ENCODE data around the gene ALX4. TPM values are rescaled to one million over a fixed set of nuclear protein-coding genes. Genes with fewer than 3 reads are reported as not detected.

ALX4 gene
- total RNA-seq, 2 donors from 2014 or later, result not detected

GRCh38 chr11:44258839-44259420 is 51.0 kb downstream of the ALX4 start:
- Mint-ChIP-seq H3K27ac (no peak overlapping the region), H3K36me3 (ENCODE audit: insufficient read depth in 2 of 2) (no peaks in the 10 kb centered on the region), H3K4me1 (ENCODE audit: low read depth) (peaks cover 7% of the 10 kb centered on the region), H3K4me3 (no peak overlapping the region), H3K9me3 (no peaks in the 10 kb centered on the region), H3K27me3 (ENCODE audit: low read depth) (no peaks in the 10 kb centered on the region)
- DNase-seq, result no peak
- no peak for ATAC-seq (replicated peaks in 1 of 2)

GRCh38 chr11:44258190-44258489 is 51.8 kb downstream of the ALX4 start:
- Mint-ChIP-seq H3K27me3 (ENCODE audit: low read depth) (no peaks in the 10 kb centered on the region), H3K4me3 (no peak overlapping the region), H3K4me1 (ENCODE audit: low read depth) (peaks cover 7% of the 10 kb centered on the region), H3K36me3 (ENCODE audit: insufficient read depth in 2 of 2) (peaks cover 0 to 3% of the 10 kb centered on the region in 2 donors), H3K9me3 (peaks cover 0 to under 1% of the 10 kb centered on the region in 2 donors), H3K27ac (no peak overlapping the region)
- DNase-seq (no peak), ATAC-seq (replicated peaks in 1 of 2) (no peak)

GRCh38 chr11:44257338-44258189 is 52.4 kb downstream of the ALX4 start:
- Mint-ChIP-seq H3K27me3 (ENCODE audit: low read depth) (no peaks in the 10 kb centered on the region), H3K4me1 (ENCODE audit: low read depth) (peaks cover 7% of the 10 kb centered on the region), H3K27ac (peak overlapping the region; percentile 31), H3K4me3 (peak overlapping the region in 1 of 2 donors; percentile 28), H3K9me3 (peaks cover 4 to 6% of the 10 kb centered on the region in 2 donors), H3K36me3 (ENCODE audit: insufficient read depth in 2 of 2) (peaks cover 5 to 8% of the 10 kb centered on the region in 2 donors)
- ATAC-seq (replicated peaks in 1 of 2) (no peak), DNase-seq (no peak)

- ATAC-seq (replicated peaks in 1 of 2), result no peak
- DNase-seq, result no peak
- peak overlapping the region; percentile 16 for H3K27ac Mint-ChIP-seq
- H3K9me3 Mint-ChIP-seq, result peaks cover 12 to 14% of the 10 kb centered on the region in 2 donors
- peaks cover 7% of the 10 kb centered on the region for H3K4me1 Mint-ChIP-seq (ENCODE audit: low read depth)
- peak overlapping the region in 1 of 2 donors; percentile 28 for H3K4me3 Mint-ChIP-seq
- H3K36me3 Mint-ChIP-seq (ENCODE audit: insufficient read depth in 2 of 2), result peaks cover 12 to 16% of the 10 kb centered on the region in 2 donors
- H3K27me3 Mint-ChIP-seq (ENCODE audit: low read depth), result no peaks in the 10 kb centered on the region
Measured at GRCh38 chr11:44256673-44257291, 53.2 kb downstream of the ALX4 start.

- H3K4me1 Mint-ChIP-seq (ENCODE audit: low read depth), result peaks cover 7% of the 10 kb centered on the region
- H3K36me3 Mint-ChIP-seq (ENCODE audit: insufficient read depth in 2 of 2), result peaks cover 15 to 21% of the 10 kb centered on the region in 2 donors
- H3K4me3 Mint-ChIP-seq, result no peak overlapping the region
- no peaks in the 10 kb centered on the region for H3K27me3 Mint-ChIP-seq (ENCODE audit: low read depth)
- no peak overlapping the region for H3K27ac Mint-ChIP-seq
- ATAC-seq (replicated peaks in 1 of 2) (no peak), DNase-seq (no peak)
- peaks cover 12 to 18% of the 10 kb centered on the region in 2 donors for H3K9me3 Mint-ChIP-seq
Measured at GRCh38 chr11:44255406-44256071, 54.4 kb downstream of the ALX4 start.

- peaks cover 7% of the 10 kb centered on the region for H3K4me1 Mint-ChIP-seq (ENCODE audit: low read depth)
- peaks cover 12 to 18% of the 10 kb centered on the region in 2 donors for H3K9me3 Mint-ChIP-seq
- no peak overlapping the region for H3K4me3 Mint-ChIP-seq
- no peak overlapping the region for H3K27ac Mint-ChIP-seq
- H3K36me3 Mint-ChIP-seq (ENCODE audit: insufficient read depth in 2 of 2), result peaks cover 17 to 21% of the 10 kb centered on the region in 2 donors
- ATAC-seq (replicated peaks in 1 of 2) (no peak), DNase-seq (no peak)
- H3K27me3 Mint-ChIP-seq (ENCODE audit: low read depth), result no peaks in the 10 kb centered on the region
Measured at GRCh38 chr11:44252999-44253602, 56.8 kb downstream of the ALX4 start.

GRCh38 chr11:44250421-44250820 is 59.5 kb downstream of the ALX4 start:
- Mint-ChIP-seq H3K4me3 (no peak overlapping the region), H3K9me3 (peaks cover 12 to 18% of the 10 kb centered on the region in 2 donors)

GRCh38 chr11:44248109-44248508 is 61.8 kb downstream of the ALX4 start:
- no peak overlapping the region for H3K4me3 Mint-ChIP-seq
- H3K9me3 Mint-ChIP-seq, result peaks cover 12 to 17% of the 10 kb centered on the region in 2 donors
- ATAC-seq (replicated peaks in 1 of 2) (no peak), DNase-seq (no peak)
- H3K4me1 Mint-ChIP-seq (ENCODE audit: low read depth), result no peaks in the 10 kb centered on the region
- peaks cover 18 to 19% of the 10 kb centered on the region in 2 donors for H3K36me3 Mint-ChIP-seq (ENCODE audit: insufficient read depth in 2 of 2)
- H3K27ac Mint-ChIP-seq, result no peak overlapping the region
- H3K27me3 Mint-ChIP-seq (ENCODE audit: low read depth), result no peaks in the 10 kb centered on the region

More at GRCh38 chr11:44250421-44250820, 59.5 kb downstream of the ALX4 start:
- H3K27me3 Mint-ChIP-seq (ENCODE audit: low read depth), result no peaks in the 10 kb centered on the region
- no peak for ATAC-seq (replicated peaks in 1 of 2)
- H3K36me3 Mint-ChIP-seq (ENCODE audit: insufficient read depth in 2 of 2), result peaks cover 19 to 21% of the 10 kb centered on the region in 2 donors
- no peaks in the 10 kb centered on the region for H3K4me1 Mint-ChIP-seq (ENCODE audit: low read depth)
- no peak overlapping the region for H3K27ac Mint-ChIP-seq
- no peak for DNase-seq

GRCh38 chr11:44247508-44247907 is 62.4 kb downstream of the ALX4 start:
- ATAC-seq (replicated peaks in 1 of 2) (no peak), DNase-seq (no peak)
- Mint-ChIP-seq H3K4me1 (ENCODE audit: low read depth) (no peaks in the 10 kb centered on the region), H3K27me3 (ENCODE audit: low read depth) (no peaks in the 10 kb centered on the region), H3K9me3 (peaks cover 7 to 11% of the 10 kb centered on the region in 2 donors), H3K4me3 (no peak overlapping the region), H3K27ac (no peak overlapping the region), H3K36me3 (ENCODE audit: insufficient read depth in 2 of 2) (peaks cover 12 to 14% of the 10 kb centered on the region in 2 donors)

GRCh38 chr11:44246726-44247125 is 63.2 kb downstream of the ALX4 start:
- no peak overlapping the region for H3K27ac Mint-ChIP-seq
- H3K36me3 Mint-ChIP-seq (ENCODE audit: insufficient read depth in 2 of 2), result peaks cover 5 to 6% of the 10 kb centered on the region in 2 donors
- peaks cover 0 to 3% of the 10 kb centered on the region in 2 donors for H3K9me3 Mint-ChIP-seq
- H3K27me3 Mint-ChIP-seq (ENCODE audit: low read depth), result no peaks in the 10 kb centered on the region
- ATAC-seq (replicated peaks in 1 of 2) (no peak), DNase-seq (no peak)
- H3K4me3 Mint-ChIP-seq, result no peak overlapping the region
- no peaks in the 10 kb centered on the region for H3K4me1 Mint-ChIP-seq (ENCODE audit: low read depth)

GRCh38 chr11:44244639-44245310 is 65.2 kb downstream of the ALX4 start:
- Mint-ChIP-seq H3K27ac (no peak overlapping the region), H3K9me3 (no peaks in the 10 kb centered on the region)
- DNase-seq, result no peak

GRCh38 chr11:44243595-44244343 is 66.2 kb downstream of the ALX4 start:
- Mint-ChIP-seq H3K27me3 (ENCODE audit: low read depth) (no peaks in the 10 kb centered on the region), H3K27ac (no peak overlapping the region), H3K36me3 (ENCODE audit: insufficient read depth in 2 of 2) (peaks cover 0 to 2% of the 10 kb centered on the region in 2 donors), H3K4me3 (no peak overlapping the region), H3K9me3 (no peaks in the 10 kb centered on the region), H3K4me1 (ENCODE audit: low read depth) (no peaks in the 10 kb centered on the region)
- DNase-seq (no peak), ATAC-seq (replicated peaks in 1 of 2) (no peak)

More at GRCh38 chr11:44244639-44245310, 65.2 kb downstream of the ALX4 start:
- H3K36me3 Mint-ChIP-seq (ENCODE audit: insufficient read depth in 2 of 2), result peaks cover 0 to 4% of the 10 kb centered on the region in 2 donors
- ATAC-seq (replicated peaks in 1 of 2), result no peak
- H3K27me3 Mint-ChIP-seq (ENCODE audit: low read depth), result no peaks in the 10 kb centered on the region
- H3K4me1 Mint-ChIP-seq (ENCODE audit: low read depth), result no peaks in the 10 kb centered on the region
- no peak overlapping the region for H3K4me3 Mint-ChIP-seq
